ENCODE results near the gene DOCK1.

Gene DOCK1

DNA sequence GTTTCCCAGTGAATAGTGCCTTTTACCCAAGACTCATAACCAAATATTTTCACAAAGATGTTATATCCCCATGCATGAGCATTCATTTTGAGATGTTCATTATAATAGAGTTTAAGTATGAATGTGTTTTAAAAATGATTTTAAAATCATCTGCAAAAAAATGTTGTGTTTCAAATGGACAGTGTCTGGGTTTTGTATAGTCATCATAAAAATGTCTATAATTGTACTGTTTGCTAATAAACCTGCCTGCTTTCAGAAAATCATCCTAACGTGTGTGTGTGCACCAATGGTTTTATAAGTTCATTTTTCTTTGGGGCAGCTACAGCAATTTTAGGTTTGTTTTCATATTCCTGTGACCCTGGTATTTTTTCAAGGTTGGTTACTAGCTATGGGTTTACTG lies 228.0 kb downstream of the DOCK1 start:
- no peak overlapping the region for H3K9ac ChIP-seq
- H3K4me1 ChIP-seq, result no peaks in the 10 kb centered on the region
- no peaks in the 10 kb centered on the region for H3K27me3 ChIP-seq (ENCODE audit: control insufficient read depth, insufficient read depth, low read length)
- H3K36me3 ChIP-seq (ENCODE audit: control insufficient read depth, insufficient read depth, low read length), result no peaks in the 10 kb centered on the region
- no peak overlapping the region for H3K27ac ChIP-seq
- H3K4me3 ChIP-seq (ENCODE audit: low read depth, low read length), result no peak overlapping the region
- H3K9me3 ChIP-seq (ENCODE audit: control insufficient read depth, low read length), result no peaks in the 10 kb centered on the region
- H3K79me2 ChIP-seq, result no peaks in the 10 kb centered on the region
- TF ChIP-seq, protein P1, sequence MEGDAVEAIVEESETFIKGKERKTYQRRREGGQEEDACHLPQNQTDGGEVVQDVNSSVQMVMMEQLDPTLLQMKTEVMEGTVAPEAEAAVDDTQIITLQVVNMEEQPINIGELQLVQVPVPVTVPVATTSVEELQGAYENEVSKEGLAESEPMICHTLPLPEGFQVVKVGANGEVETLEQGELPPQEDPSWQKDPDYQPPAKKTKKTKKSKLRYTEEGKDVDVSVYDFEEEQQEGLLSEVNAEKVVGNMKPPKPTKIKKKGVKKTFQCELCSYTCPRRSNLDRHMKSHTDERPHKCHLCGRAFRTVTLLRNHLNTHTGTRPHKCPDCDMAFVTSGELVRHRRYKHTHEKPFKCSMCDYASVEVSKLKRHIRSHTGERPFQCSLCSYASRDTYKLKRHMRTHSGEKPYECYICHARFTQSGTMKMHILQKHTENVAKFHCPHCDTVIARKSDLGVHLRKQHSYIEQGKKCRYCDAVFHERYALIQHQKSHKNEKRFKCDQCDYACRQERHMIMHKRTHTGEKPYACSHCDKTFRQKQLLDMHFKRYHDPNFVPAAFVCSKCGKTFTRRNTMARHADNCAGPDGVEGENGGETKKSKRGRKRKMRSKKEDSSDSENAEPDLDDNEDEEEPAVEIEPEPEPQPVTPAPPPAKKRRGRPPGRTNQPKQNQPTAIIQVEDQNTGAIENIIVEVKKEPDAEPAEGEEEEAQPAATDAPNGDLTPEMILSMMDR (IDR thresholded peaks at IDR 0.05), result no peak
- H2AFZ ChIP-seq, result no peak overlapping the region
- no peak overlapping the region for H3K4me2 ChIP-seq (ENCODE audit: low read length)

GRCh38 chr10:127133672-127134500 lies 228.7 kb downstream of the DOCK1 start:
- no peak overlapping the region for H2AFZ ChIP-seq
- no peaks in the 10 kb centered on the region for H3K36me3 ChIP-seq (ENCODE audit: control insufficient read depth, insufficient read depth, low read length)
- no peak overlapping the region for H3K4me2 ChIP-seq (ENCODE audit: low read length)
- H3K9me3 ChIP-seq (ENCODE audit: control insufficient read depth, low read length), result no peaks in the 10 kb centered on the region
- no peak overlapping the region for H3K9ac ChIP-seq
- TF ChIP-seq, protein P1 (IDR thresholded peaks at IDR 0.05), result no peak
- H3K27ac ChIP-seq, result no peak overlapping the region
- H3K27me3 ChIP-seq (ENCODE audit: control insufficient read depth, insufficient read depth, low read length), result no peaks in the 10 kb centered on the region
- H3K79me2 ChIP-seq, result no peaks in the 10 kb centered on the region
- no peaks in the 10 kb centered on the region for H3K4me1 ChIP-seq
- H3K4me3 ChIP-seq (ENCODE audit: low read depth, low read length), result no peak overlapping the region

- H2AFZ ChIP-seq, result no peak overlapping the region
- no peaks in the 10 kb centered on the region for H3K36me3 ChIP-seq (ENCODE audit: control insufficient read depth, insufficient read depth, low read length)
- H3K4me2 ChIP-seq (ENCODE audit: low read length), result no peak overlapping the region
- no peak overlapping the region for H3K4me3 ChIP-seq (ENCODE audit: low read depth, low read length)
- no peaks in the 10 kb centered on the region for H3K27me3 ChIP-seq (ENCODE audit: control insufficient read depth, insufficient read depth, low read length)
- H3K27ac ChIP-seq, result no peak overlapping the region
- TF ChIP-seq, protein P1 (IDR thresholded peaks at IDR 0.05), result no peak
- no peak overlapping the region for H3K9ac ChIP-seq
- H3K9me3 ChIP-seq (ENCODE audit: control insufficient read depth, low read length), result no peaks in the 10 kb centered on the region
- H3K4me1 ChIP-seq, result no peaks in the 10 kb centered on the region
- H3K79me2 ChIP-seq, result no peaks in the 10 kb centered on the region
These were observed 230.8 kb downstream of the DOCK1 start for GRCh38 chr10:127135844-127136577.

- TF ChIP-seq, protein P1 (IDR thresholded peaks at IDR 0.05), result no peak
- Histone ChIP-seq H3K27ac (no peak overlapping the region), H3K79me2 (no peaks in the 10 kb centered on the region), H3K4me2 (ENCODE audit: low read length) (no peak overlapping the region), H3K9me3 (ENCODE audit: control insufficient read depth, low read length) (no peaks in the 10 kb centered on the region), H3K4me3 (ENCODE audit: low read depth, low read length) (no peak overlapping the region), H3K9ac (no peak overlapping the region), H3K36me3 (ENCODE audit: control insufficient read depth, insufficient read depth, low read length) (no peaks in the 10 kb centered on the region), H3K4me1 (no peaks in the 10 kb centered on the region), H3K27me3 (ENCODE audit: control insufficient read depth, insufficient read depth, low read length) (no peaks in the 10 kb centered on the region), H2AFZ (no peak overlapping the region)
These were observed 232.2 kb downstream of the DOCK1 start for GRCh38 chr10:127137391-127137790.

All from parathyroid adenoma (tissue), 2 donors.